ENCODE data around the gene TMEM86B. TPM values are rescaled to one million over a fixed set of nuclear protein-coding genes. Genes with fewer than 3 reads are reported as not detected.
A peak's percentile ranks its signal among the peaks of the same experiment; 100 is the strongest.

Gene TMEM86B
- polyA plus RNA-seq, 1 of the 3 experiments (the other 2 are of a cell fraction), result 3.0 TPM

DNA sequence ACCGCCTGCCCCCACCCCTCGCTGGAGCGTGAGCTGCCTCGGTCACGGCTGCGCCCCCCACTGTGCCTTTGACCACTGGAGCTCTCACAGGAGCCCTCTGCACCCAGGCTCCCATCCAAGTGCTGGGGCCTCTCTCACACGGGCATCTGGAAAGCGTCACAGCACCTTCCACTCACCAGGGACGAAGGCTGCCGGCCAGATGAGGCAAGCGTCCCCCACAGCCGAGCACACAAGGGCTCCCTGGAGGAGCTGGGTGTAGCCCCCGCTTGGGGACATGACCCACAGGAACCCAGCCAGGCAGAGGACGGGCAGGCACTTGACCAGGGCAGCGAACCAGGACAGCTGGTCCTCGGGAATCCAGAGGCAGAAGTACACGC lies 560 bp downstream of the TMEM86B start (continued):
- TF ChIP-seq MXI1 (IDR thresholded peaks at IDR 0.05; ENCODE audit: low read depth, low read length) (peak; percentile 49; the same call in 1 of the 2 replicates), EZH2phosphoT487 (IDR thresholded peaks at IDR 0.05; ENCODE audit: borderline replicate concordance, low read depth) (no peak)

DNA sequence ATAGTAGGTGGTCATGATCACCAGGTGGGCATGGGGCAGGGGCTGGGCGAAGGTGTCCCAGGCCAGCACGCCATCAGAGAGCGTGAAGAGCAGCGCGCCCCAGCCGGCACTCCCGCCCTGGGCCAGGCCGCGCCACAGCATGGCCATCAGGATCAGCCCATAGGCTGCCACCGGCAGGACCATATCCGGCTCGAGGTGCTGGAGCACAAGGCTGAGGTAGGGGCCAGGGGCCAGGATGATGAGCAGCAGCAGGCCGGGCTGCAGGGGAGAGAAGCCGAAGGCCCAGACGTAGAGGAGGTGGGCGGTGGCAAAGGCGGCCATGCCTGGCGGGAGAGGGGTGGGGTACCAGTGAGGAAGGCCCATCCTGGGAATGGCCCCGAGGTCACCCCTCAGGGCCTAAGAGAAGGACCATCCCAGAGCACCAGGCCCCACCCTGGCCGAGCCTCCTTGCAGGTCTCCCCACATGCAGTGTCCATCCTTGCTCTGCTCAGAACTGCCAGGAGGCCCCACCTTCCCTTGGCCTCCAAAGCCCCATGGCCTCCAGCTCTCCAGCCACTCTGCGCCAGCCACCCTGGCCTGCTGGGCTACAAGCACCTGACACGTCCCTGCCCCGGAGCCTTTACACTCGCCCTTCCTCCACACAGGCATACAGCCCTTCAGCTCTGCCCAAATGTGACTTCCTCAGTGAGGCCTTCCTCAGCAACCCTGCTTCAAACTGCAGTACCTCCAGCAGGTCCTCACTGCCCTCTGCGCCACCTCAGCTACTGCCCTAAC lies 1.1 kb downstream of the TMEM86B start:
- peaks cover 0 to 38% of the 10 kb centered on the region in 2 experiments; a peak in 1 of 4 replicates for H3K4me1 ChIP-seq (ENCODE audit: control insufficient read depth in 1 of 2, insufficient read depth in 2 of 2, low read depth in 1 of 2, low read length in 1 of 2)
- peaks cover 0 to 53% of the 10 kb centered on the region in 2 experiments for H3K36me3 ChIP-seq (replicated peaks in 1 of 2; ENCODE audit: control insufficient read depth in 1 of 2, insufficient read depth in 2 of 2, low read length in 1 of 2)
- no peak overlapping the region for H2AFZ ChIP-seq (ENCODE audit: low read depth)
- H3K79me2 ChIP-seq (ENCODE audit: insufficient read depth), result no peaks in the 10 kb centered on the region
- POLR2A ChIA-PET, result interaction anchor here (0.9 to 1.8 kb wide), 12 partner anchors 9 to 249 kb away, joined by 3 to 17 read pairs (median 5); partner anchors contain the start of genes PPP6R1, SYT5, TMEM238 and UBE2S
- WGBS (ENCODE audit: low lambda C conversion rate), result 93% methylated on average over 19 of the region's 25 CpGs
- no peaks in the 10 kb centered on the region for H3K27me3 ChIP-seq (ENCODE audit: insufficient read depth)
- peak overlapping the region in 1 of 2 experiments; percentile 78; a peak in 2 of 4 replicates for H3K27ac ChIP-seq (ENCODE audit: low read depth in 2 of 2, low read length in 1 of 2)
- no peak for DNase-seq
- H3K9ac ChIP-seq, result no peak overlapping the region
- TF ChIP-seq NRF1 (IDR thresholded peaks at IDR 0.05; ENCODE audit: low read depth, low read length), result no peak
- TF ChIP-seq TCF12 (IDR thresholded peaks at IDR 0.05), result no peak
- TF ChIP-seq SMC3 (IDR thresholded peaks at IDR 0.05; ENCODE audit: low read depth, low read length), result no peak
- no peak for TF ChIP-seq SIN3A (IDR thresholded peaks at IDR 0.05; ENCODE audit: borderline replicate concordance, low read depth, low read length)
- no peak for TF ChIP-seq MEF2A (IDR thresholded peaks at IDR 0.05; ENCODE audit: borderline replicate concordance, low read depth)
- TF ChIP-seq TAF1 (IDR thresholded peaks at IDR 0.05; ENCODE audit: borderline replicate concordance, low read depth, low read length), result no peak
- TF ChIP-seq POLR2AphosphoS5 (IDR thresholded peaks at IDR 0.05; ENCODE audit: low read depth, low read length), result no peak
- no peak for TF ChIP-seq ELF1 (IDR thresholded peaks at IDR 0.05)
- CTCF ChIA-PET, result interaction anchor here (1.2 to 2.1 kb wide), 8 partner anchors 13 to 379 kb away, joined by 3 to 7 read pairs (median 4); partner anchors contain the start of gene PPP6R1
- H4K20me1 ChIP-seq (ENCODE audit: insufficient read depth), result peaks cover 16% of the 10 kb centered on the region; the same call in 1 of the 2 replicates
- H3K4me2 ChIP-seq, result no peak overlapping the region
- H3F3A ChIP-seq (replicated peaks; ENCODE audit: insufficient read depth), result no peaks in the 10 kb centered on the region
- H3K9me2 ChIP-seq, result no peaks in the 10 kb centered on the region
- no peak overlapping the region for H3K4me3 ChIP-seq (ENCODE audit: low read depth in 2 of 2, low read length in 1 of 2)
- H3K9me3 ChIP-seq, result no peaks in the 10 kb centered on the region

DNA sequence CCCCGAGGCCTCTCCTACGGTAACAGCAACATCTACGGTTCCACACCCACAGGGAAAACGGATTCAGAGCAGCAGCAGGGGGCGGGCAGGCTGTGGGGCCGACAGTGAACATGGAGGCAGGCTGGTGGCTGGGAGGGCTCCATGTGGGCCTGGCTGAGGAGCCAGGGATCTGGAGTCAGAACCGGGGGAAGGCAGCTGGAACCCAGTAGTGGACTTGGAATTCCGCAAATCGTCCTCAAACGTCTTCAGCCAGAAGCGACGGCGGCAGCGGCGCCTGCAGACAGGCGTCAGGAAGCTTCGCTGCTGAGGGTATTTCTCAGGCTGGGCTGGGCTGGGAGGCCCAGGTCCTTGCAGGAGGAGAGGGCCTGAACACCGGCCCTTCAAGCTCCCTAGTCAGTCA lies 1.8 kb downstream of the TMEM86B start:
- no peak overlapping the region for H3K9ac ChIP-seq
- ChIA-PET POLR2A (interaction anchor here (1.2 to 1.8 kb wide), 2 partner anchors 11 to 157 kb away, joined by 4 to 17 read pairs; partner anchors contain the start of gene TMEM238), CTCF (interaction anchor here (1.3 to 2.1 kb wide), 3 partner anchors 20 to 75 kb away, joined by 5 to 7 read pairs (median 5); no protein-coding TSS in a partner anchor)
- H3K79me2 ChIP-seq (ENCODE audit: insufficient read depth), result no peaks in the 10 kb centered on the region
- no peak overlapping the region for H2AFZ ChIP-seq (ENCODE audit: low read depth)
- H3K9me2 ChIP-seq, result no peaks in the 10 kb centered on the region
- H3K4me1 ChIP-seq (ENCODE audit: control insufficient read depth in 1 of 2, insufficient read depth in 2 of 2, low read depth in 1 of 2, low read length in 1 of 2), result peaks cover 0 to 38% of the 10 kb centered on the region in 2 experiments; a peak in 1 of 4 replicates
- peaks cover 0 to 48% of the 10 kb centered on the region in 2 experiments for H3K36me3 ChIP-seq (replicated peaks in 1 of 2; ENCODE audit: control insufficient read depth in 1 of 2, insufficient read depth in 2 of 2, low read length in 1 of 2)
- 92% methylated on average over 18 of the region's 18 CpGs for WGBS (ENCODE audit: low lambda C conversion rate)
- H3K9me3 ChIP-seq, result no peaks in the 10 kb centered on the region
- no peaks in the 10 kb centered on the region for H3F3A ChIP-seq (replicated peaks; ENCODE audit: insufficient read depth)
- peak overlapping the region in 1 of 2 experiments; percentile 78; a peak in 1 of 4 replicates for H3K27ac ChIP-seq (ENCODE audit: low read depth in 2 of 2, low read length in 1 of 2)
- H3K27me3 ChIP-seq (ENCODE audit: insufficient read depth), result no peaks in the 10 kb centered on the region
- no peak overlapping the region for H3K4me3 ChIP-seq (ENCODE audit: low read depth in 2 of 2, low read length in 1 of 2)
- DNase-seq, result peak; percentile 21
- H4K20me1 ChIP-seq (ENCODE audit: insufficient read depth), result peaks cover 16% of the 10 kb centered on the region; the same call in 1 of the 2 replicates
- H3K4me2 ChIP-seq, result no peak overlapping the region
- TF ChIP-seq EZH2phosphoT487 (IDR thresholded peaks at IDR 0.05; ENCODE audit: borderline replicate concordance, low read depth) (no peak), SMC3 (IDR thresholded peaks at IDR 0.05; ENCODE audit: low read depth, low read length) (no peak), POLR2AphosphoS5 (IDR thresholded peaks at IDR 0.05; ENCODE audit: low read depth, low read length) (no peak), JUND (IDR thresholded peaks at IDR 0.05) (no peak), MEF2A (IDR thresholded peaks at IDR 0.05; ENCODE audit: borderline replicate concordance, low read depth) (no peak), RCOR1 (IDR thresholded peaks at IDR 0.05; ENCODE audit: low read length) (no peak), FOXJ3 (CRISPR knock-in tag; IDR thresholded peaks at IDR 0.05) (no peak), TCF12 (IDR thresholded peaks at IDR 0.05) (no peak), NFIC (IDR thresholded peaks at IDR 0.05; ENCODE audit: borderline replicate concordance) (no peak), FOSL2 (IDR thresholded peaks at IDR 0.05; ENCODE audit: borderline replicate concordance, low read depth) (no peak), YY1 (IDR thresholded peaks at IDR 0.05; ENCODE audit: low read depth) (no peak)
- TF ChIP-seq, protein P1, sequence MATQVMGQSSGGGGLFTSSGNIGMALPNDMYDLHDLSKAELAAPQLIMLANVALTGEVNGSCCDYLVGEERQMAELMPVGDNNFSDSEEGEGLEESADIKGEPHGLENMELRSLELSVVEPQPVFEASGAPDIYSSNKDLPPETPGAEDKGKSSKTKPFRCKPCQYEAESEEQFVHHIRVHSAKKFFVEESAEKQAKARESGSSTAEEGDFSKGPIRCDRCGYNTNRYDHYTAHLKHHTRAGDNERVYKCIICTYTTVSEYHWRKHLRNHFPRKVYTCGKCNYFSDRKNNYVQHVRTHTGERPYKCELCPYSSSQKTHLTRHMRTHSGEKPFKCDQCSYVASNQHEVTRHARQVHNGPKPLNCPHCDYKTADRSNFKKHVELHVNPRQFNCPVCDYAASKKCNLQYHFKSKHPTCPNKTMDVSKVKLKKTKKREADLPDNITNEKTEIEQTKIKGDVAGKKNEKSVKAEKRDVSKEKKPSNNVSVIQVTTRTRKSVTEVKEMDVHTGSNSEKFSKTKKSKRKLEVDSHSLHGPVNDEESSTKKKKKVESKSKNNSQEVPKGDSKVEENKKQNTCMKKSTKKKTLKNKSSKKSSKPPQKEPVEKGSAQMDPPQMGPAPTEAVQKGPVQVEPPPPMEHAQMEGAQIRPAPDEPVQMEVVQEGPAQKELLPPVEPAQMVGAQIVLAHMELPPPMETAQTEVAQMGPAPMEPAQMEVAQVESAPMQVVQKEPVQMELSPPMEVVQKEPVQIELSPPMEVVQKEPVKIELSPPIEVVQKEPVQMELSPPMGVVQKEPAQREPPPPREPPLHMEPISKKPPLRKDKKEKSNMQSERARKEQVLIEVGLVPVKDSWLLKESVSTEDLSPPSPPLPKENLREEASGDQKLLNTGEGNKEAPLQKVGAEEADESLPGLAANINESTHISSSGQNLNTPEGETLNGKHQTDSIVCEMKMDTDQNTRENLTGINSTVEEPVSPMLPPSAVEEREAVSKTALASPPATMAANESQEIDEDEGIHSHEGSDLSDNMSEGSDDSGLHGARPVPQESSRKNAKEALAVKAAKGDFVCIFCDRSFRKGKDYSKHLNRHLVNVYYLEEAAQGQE (IDR thresholded peaks at IDR 0.05; ENCODE audit: low read depth, low read length), result no peak
- TF ChIP-seq, protein P2, sequence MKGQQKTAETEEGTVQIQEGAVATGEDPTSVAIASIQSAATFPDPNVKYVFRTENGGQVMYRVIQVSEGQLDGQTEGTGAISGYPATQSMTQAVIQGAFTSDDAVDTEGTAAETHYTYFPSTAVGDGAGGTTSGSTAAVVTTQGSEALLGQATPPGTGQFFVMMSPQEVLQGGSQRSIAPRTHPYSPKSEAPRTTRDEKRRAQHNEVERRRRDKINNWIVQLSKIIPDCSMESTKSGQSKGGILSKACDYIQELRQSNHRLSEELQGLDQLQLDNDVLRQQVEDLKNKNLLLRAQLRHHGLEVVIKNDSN (IDR thresholded peaks at IDR 0.05; ENCODE audit: borderline replicate concordance, low read depth), result no peak
- TF ChIP-seq, protein P3, sequence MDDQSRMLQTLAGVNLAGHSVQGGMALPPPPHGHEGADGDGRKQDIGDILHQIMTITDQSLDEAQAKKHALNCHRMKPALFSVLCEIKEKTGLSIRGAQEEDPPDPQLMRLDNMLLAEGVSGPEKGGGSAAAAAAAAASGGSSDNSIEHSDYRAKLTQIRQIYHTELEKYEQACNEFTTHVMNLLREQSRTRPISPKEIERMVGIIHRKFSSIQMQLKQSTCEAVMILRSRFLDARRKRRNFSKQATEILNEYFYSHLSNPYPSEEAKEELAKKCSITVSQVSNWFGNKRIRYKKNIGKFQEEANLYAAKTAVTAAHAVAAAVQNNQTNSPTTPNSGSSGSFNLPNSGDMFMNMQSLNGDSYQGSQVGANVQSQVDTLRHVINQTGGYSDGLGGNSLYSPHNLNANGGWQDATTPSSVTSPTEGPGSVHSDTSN (IDR thresholded peaks at IDR 0.05), result no peak
